Fibroblast of the aortic adventitia (primary cell): ENCODE measurements around the gene KLHL42. TPM values are rescaled to one million over a fixed set of nuclear protein-coding genes. Genes with fewer than 3 reads are reported as not detected.

ENCODE experiments used
- DNase-seq: peaks from one replicate; pipeline ENCODE4 v3.0.0-alpha.2; 2010; ENCODE audit warnings: low read depth
- H3K4me3 ChIP-seq: 2 replicates; pipeline ENCODE4 v1.5.1; 2011; ENCODE audit warnings: low read depth, mild to moderate bottlenecking, control low read depth, low read length, moderate library complexity
- CTCF ChIP-seq: IDR thresholded peaks from 2 replicates; pipeline ENCODE4 v1.5.1; 2011; ENCODE audit warnings: mild to moderate bottlenecking, low read length, control low read depth, inconsistent platforms; ENCODE audit not compliant: insufficient read depth
- total RNA-seq: library from RNA; depleted of rRNA; stranded (reverse); fragments of >200 nt; gene quantifications from 2 replicates; pipeline ENCODE4 v1.2.3, GENCODE V29; 2012; ENCODE audit warnings: low replicate concordance

Gene KLHL42
- total RNA-seq, 1 donor: 32.5 TPM

- DNase-seq: peak; percentile 60
- no peak for TF ChIP-seq CTCF
- peak overlapping the region; percentile 89 for H3K4me3 ChIP-seq
Observed at GRCh38 chr12:27780612-27781408, 777 bp downstream of the KLHL42 start.

- DNase-seq: peak; percentile 47
- peak overlapping the region; percentile 89 for H3K4me3 ChIP-seq
- no peak for TF ChIP-seq CTCF
Observed at GRCh38 chr12:27781680-27782079, 1.6 kb downstream of the KLHL42 start.

- no peak overlapping the region for H3K4me3 ChIP-seq
- no peak for TF ChIP-seq CTCF
- no peak for DNase-seq
Observed at GRCh38 chr12:27782481-27782880, 2.4 kb downstream of the KLHL42 start.

- no peak overlapping the region for H3K4me3 ChIP-seq
- DNase-seq: peak; percentile 40
- no peak for TF ChIP-seq CTCF
Observed at GRCh38 chr12:27785882-27786570, 6.0 kb downstream of the KLHL42 start.

GRCh38 chr12:27787559-27787958 lies 7.5 kb downstream of the KLHL42 start:
- no peak for DNase-seq
- TF ChIP-seq CTCF: no peak
- H3K4me3 ChIP-seq: no peak overlapping the region

DNA sequence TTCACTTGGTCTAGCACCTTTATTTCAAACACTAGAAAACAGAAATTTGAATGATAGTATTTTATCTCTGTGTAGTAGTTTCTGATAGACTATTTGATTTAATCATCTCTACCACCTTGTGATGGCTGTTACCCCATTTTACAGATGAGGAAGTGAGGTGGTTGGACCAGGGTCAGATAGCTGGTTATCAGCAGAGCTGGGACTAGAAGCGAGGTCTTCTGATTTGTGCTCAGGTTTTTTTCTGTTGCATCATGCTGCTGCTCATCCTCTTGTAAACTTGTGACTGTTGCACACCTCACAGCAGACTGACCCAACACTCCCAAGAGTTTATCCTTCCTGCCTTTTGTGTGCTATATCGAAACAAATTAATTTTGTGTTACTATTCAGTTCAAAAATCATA lies 10.1 kb downstream of the KLHL42 start:
- TF ChIP-seq CTCF: no peak
- DNase-seq: no peak
- H3K4me3 ChIP-seq: no peak overlapping the region
